ENCODE results near the gene TSEN54. TPM values are rescaled to one million over a fixed set of nuclear protein-coding genes. Genes with fewer than 3 reads are reported as not detected.

The TSEN54 gene
- total and polyA plus RNA-seq, 12 donors: 17.9 to 67.8 (median 26.4) TPM

- no peak for TF ChIP-seq CTCF (IDR thresholded peaks at IDR 0.05)
- TF ChIP-seq POLR2A (IDR thresholded peaks at IDR 0.05): peak in 1 of 2 donors; percentile 48
- peak overlapping the region in 4 of 5 donors; percentile 18 to 70 (median 44) for H3K27ac ChIP-seq
Observed at GRCh38 chr17:75557075-75557851, 40.9 kb downstream of the TSEN54 start.

GRCh38 chr17:75557852-75558665 is 41.7 kb downstream of the TSEN54 start:
- H3K4me3 ChIP-seq: no peak overlapping the region

More at GRCh38 chr17:75557075-75557851, 40.9 kb downstream of the TSEN54 start:
- Histone ChIP-seq H3K4me1 (replicated peaks in 1 of 2) (peaks cover 13 to 17% of the 10 kb centered on the region in 2 donors), H3K9me3 (replicated peaks in 1 of 3) (no peaks in the 10 kb centered on the region), H3K36me3 (replicated peaks in 1 of 2) (no peaks in the 10 kb centered on the region), H3K27me3 (no peaks in the 10 kb centered on the region), H3K4me3 (no peak overlapping the region)
- peak; percentile 80 to 95 (median 94) for DNase-seq
- intact Hi-C loops (cut with DNase I): no loop called here
- WGBS, 4 donors: 38 to 57% (median 43%) methylated on average over 10 to 15 of the region's 15 CpGs

GRCh38 chr17:75558666-75559530 is 42.6 kb downstream of the TSEN54 start:
- Histone ChIP-seq H3K36me3 (replicated peaks in 1 of 2) (no peaks in the 10 kb centered on the region), H3K27me3 (no peaks in the 10 kb centered on the region), H3K4me3 (no peak overlapping the region), H3K9me3 (replicated peaks in 1 of 3) (no peaks in the 10 kb centered on the region), H3K4me1 (replicated peaks in 1 of 2) (peaks cover 13 to 17% of the 10 kb centered on the region in 2 donors), H3K27ac (no peak overlapping the region)
- intact Hi-C loops (cut with DNase I): no loop called here
- no peak for DNase-seq
- TF ChIP-seq CTCF (IDR thresholded peaks at IDR 0.05): no peak
- WGBS, 4 donors: 85 to 98% (median 91%) methylated on average over 26 to 35 of the region's 38 CpGs

More at GRCh38 chr17:75557852-75558665, 41.7 kb downstream of the TSEN54 start:
- Histone ChIP-seq H3K9me3 (replicated peaks in 1 of 3) (no peaks in the 10 kb centered on the region), H3K27ac (peak overlapping the region in 2 of 5 donors; percentile 56 to 70), H3K36me3 (replicated peaks in 1 of 2) (no peaks in the 10 kb centered on the region), H3K4me1 (replicated peaks in 1 of 2) (peaks cover 13 to 17% of the 10 kb centered on the region in 2 donors), H3K27me3 (no peaks in the 10 kb centered on the region)
- WGBS, 4 donors: 62 to 87% (median 82%) methylated on average over 5 to 18 of the region's 18 CpGs
- TF ChIP-seq CTCF (IDR thresholded peaks at IDR 0.05) (no peak), POLR2A (IDR thresholded peaks at IDR 0.05) (no peak)
- intact Hi-C loops (cut with DNase I): no loop called here
- peak in 1 of 7 donors; percentile 21 for DNase-seq
